Measurements from ENCODE around the gene AKR1C2. TPM values are rescaled to one million over a fixed set of nuclear protein-coding genes. Genes with fewer than 3 reads are reported as not detected.
"Not testable (repeated sequence)": the region's sequence is repeated elsewhere in the genome, so short reads cannot be mapped to it uniquely, and the experiment has no call there.

The AKR1C2 gene
- total RNA-seq, 1 experiment from 2014 or later: not detected

DNA sequence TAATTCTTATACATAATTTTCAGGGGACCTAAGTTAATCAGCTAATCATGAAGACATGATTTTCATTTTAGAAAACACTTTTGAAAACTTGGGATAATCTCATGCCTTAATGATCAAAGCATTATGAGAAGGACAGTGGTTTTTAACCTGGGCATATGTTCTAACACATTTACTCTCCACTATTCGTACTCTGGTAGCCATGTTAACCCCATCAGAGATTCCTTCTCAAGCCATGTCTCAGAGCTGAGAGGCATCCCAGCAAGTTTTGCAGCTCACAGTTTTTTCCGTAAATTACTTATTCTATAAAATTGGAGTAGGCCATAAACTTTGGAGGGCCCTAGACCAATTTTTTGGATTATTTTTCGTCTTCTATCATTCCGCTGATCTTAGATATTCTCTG is 24.8 kb downstream of the AKR1C2 start:
- no peak for DNase-seq

DNA sequence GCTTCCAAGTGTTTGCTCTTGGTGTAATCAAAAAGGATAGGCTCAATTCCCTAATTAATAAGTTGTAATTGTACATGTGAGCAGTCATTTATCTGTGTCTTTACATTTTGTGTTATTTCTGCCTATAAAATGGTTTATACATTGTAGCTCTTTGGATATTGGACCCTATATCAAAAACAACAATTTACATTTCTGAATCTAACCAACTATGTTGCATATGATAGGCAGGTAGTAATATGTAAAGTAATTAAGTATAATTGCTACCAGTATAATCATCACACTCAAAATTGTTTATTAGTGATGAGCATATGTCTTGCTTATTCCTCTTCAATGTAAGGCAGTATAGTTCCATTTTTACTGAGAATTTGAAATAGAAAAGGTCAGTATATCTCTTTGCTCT is 26.6 kb downstream of the AKR1C2 start:
- Histone ChIP-seq H3K4me2 (ENCODE audit: low read depth, low read length, poor library complexity, severe bottlenecking) (no peak overlapping the region), H2AFZ (ENCODE audit: low read length) (no peak overlapping the region), H3K36me3 (ENCODE audit: insufficient read depth, low read length) (no peaks in the 10 kb centered on the region), H3K9me3 (ENCODE audit: low read length) (no peaks in the 10 kb centered on the region), H3K27ac (ENCODE audit: low read length) (no peak overlapping the region), H3K4me1 (ENCODE audit: low read length) (no peaks in the 10 kb centered on the region), H3K4me3 (ENCODE audit: low read length) (no peak overlapping the region), H3K79me2 (ENCODE audit: low read length) (no peaks in the 10 kb centered on the region), H3K9me2 (replicated peaks; ENCODE audit: insufficient read depth, low read length) (no peaks in the 10 kb centered on the region), H3K27me3 (ENCODE audit: low read length) (no peaks in the 10 kb centered on the region), H4K20me1 (ENCODE audit: insufficient read depth, low read depth, low read length) (no peaks in the 10 kb centered on the region), H3K9ac (ENCODE audit: low read length) (no peak overlapping the region)
- DNase-seq: no peak

More for the DNA sequence above, 24.8 kb downstream of the AKR1C2 start:
- H3K4me1 ChIP-seq (ENCODE audit: low read length): no peaks in the 10 kb centered on the region
- H3K4me3 ChIP-seq (ENCODE audit: low read length): no peak overlapping the region
- H3K36me3 ChIP-seq (ENCODE audit: insufficient read depth, low read length): no peaks in the 10 kb centered on the region
- no peak overlapping the region for H3K9ac ChIP-seq (ENCODE audit: low read length)
- H3K9me2 ChIP-seq (replicated peaks; ENCODE audit: insufficient read depth, low read length): no peaks in the 10 kb centered on the region
- H4K20me1 ChIP-seq (ENCODE audit: insufficient read depth, low read depth, low read length): no peaks in the 10 kb centered on the region
- H3K9me3 ChIP-seq (ENCODE audit: low read length): no peaks in the 10 kb centered on the region
- no peak overlapping the region for H2AFZ ChIP-seq (ENCODE audit: low read length)
- no peaks in the 10 kb centered on the region for H3K79me2 ChIP-seq (ENCODE audit: low read length)
- no peaks in the 10 kb centered on the region for H3K27me3 ChIP-seq (ENCODE audit: low read length)
- no peak overlapping the region for H3K4me2 ChIP-seq (ENCODE audit: low read depth, low read length, poor library complexity, severe bottlenecking)
- no peak overlapping the region for H3K27ac ChIP-seq (ENCODE audit: low read length)

DNA sequence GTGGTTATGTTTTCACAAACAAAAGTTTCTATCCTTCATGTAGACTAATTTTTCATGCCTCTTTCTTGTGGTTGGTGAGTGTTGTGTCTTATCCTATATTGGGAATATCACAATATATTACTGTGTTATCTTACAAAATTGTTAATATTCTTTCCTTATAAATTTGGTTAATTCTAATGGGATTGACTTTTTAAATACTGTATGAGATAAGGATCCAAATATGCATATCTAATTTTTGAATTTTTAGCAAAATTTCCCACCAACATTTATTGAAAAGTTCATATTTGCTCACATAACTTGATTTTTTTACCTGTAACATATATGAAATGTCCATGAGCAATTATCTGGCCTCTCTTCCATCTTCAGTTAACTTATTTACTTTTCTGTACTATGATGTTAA is 29.3 kb downstream of the AKR1C2 start:
- H3K36me3 ChIP-seq (ENCODE audit: insufficient read depth, low read length): not testable (repeated sequence)

DNA sequence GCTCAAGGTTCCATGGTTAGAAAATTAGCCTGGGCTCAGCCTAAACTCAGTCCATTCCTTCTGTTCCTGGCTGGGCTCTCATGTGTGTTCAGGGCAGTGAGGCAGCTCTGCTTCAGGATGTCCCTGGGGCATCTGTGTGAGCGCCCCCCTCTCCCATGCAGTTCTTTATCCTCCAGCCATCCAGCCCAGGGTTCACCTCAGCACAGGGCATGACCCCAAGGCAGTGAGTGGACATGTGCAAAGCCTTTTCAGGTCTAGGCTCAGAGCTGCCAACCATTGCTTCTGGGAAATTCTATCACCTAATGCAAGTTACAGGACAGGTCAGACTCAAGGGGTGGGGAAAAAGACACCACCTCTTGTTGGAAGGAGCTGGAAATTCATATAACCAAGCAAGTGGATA is 30.4 kb downstream of the AKR1C2 start:
- H3K9me3 ChIP-seq (ENCODE audit: low read length); H3K9ac ChIP-seq (ENCODE audit: low read length); DNase-seq; H3K79me2 ChIP-seq (ENCODE audit: low read length); H3K4me1 ChIP-seq (ENCODE audit: low read length); H3K9me2 ChIP-seq (replicated peaks; ENCODE audit: insufficient read depth, low read length); H3K36me3 ChIP-seq (ENCODE audit: insufficient read depth, low read length); H3K27me3 ChIP-seq (ENCODE audit: low read length); H4K20me1 ChIP-seq (ENCODE audit: insufficient read depth, low read depth, low read length); H2AFZ ChIP-seq (ENCODE audit: low read length); H3K27ac ChIP-seq (ENCODE audit: low read length); H3K4me2 ChIP-seq (ENCODE audit: low read depth, low read length, poor library complexity, severe bottlenecking); H3K4me3 ChIP-seq (ENCODE audit: low read length): not testable (repeated sequence)

More for the DNA sequence above, 29.3 kb downstream of the AKR1C2 start:
- not testable (repeated sequence) for H4K20me1 ChIP-seq (ENCODE audit: insufficient read depth, low read depth, low read length); H3K9ac ChIP-seq (ENCODE audit: low read length); H3K4me1 ChIP-seq (ENCODE audit: low read length); H3K79me2 ChIP-seq (ENCODE audit: low read length); H3K9me2 ChIP-seq (replicated peaks; ENCODE audit: insufficient read depth, low read length); H3K4me2 ChIP-seq (ENCODE audit: low read depth, low read length, poor library complexity, severe bottlenecking); H3K27me3 ChIP-seq (ENCODE audit: low read length); H3K27ac ChIP-seq (ENCODE audit: low read length); DNase-seq; H3K4me3 ChIP-seq (ENCODE audit: low read length); H3K9me3 ChIP-seq (ENCODE audit: low read length); H2AFZ ChIP-seq (ENCODE audit: low read length)

DNA sequence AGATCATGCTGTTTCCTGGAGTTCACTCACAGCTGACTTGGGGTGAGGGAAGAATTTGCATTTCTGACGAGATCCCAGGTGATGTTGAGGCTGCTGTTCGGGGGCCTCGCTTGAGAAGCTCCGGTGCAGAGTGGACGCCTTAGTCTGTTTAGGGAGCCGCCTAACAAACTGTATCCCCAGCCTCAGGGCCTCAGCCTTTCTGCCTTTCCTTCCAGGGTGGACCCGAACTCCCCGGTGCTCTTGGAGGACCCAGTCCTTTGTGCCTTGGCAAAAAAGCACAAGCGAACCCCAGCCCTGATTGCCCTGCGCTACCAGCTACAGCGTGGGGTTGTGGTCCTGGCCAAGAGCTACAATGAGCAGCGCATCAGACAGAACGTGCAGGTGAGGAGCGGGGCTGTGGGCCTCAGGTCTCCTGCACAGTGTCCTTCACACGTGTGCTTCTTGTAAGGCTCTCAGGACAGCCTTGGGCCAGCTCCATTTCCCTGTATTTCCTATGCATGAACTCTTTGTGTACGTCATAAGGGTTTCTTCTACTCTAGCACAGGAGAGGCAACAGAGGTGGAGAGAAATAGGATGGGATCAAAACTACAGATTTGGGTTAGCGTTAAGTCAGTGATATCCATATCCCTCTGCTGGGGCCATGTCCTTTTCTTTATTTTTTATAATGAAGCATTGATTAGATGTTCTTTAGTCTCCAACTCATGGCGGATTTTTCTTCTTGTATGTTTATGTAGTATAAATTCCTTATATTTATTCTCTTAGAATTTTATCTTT is 31.1 kb downstream of the AKR1C2 start:
- not testable (repeated sequence) for H3K4me3 ChIP-seq (ENCODE audit: low read length); H3K27me3 ChIP-seq (ENCODE audit: low read length); H4K20me1 ChIP-seq (ENCODE audit: insufficient read depth, low read depth, low read length)

DNA sequence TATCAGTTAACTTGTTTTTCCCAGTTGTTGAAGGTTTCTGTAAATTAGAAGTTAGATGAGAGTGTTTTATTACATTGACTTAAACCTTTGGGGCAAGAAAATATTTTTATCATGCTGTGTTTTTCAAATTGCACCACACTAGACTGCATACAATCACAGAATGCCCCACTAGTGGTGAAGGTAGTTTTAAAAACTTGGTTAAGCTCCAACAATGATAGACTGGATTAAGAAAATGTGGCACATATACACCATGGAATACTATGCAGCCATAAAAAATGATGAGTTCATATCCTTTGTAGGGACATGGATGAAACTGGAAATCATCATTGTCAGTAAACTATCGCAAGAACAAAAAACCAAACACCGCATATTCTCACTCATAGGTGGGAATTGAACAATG is 33.3 kb downstream of the AKR1C2 start:
- H3K9ac ChIP-seq (ENCODE audit: low read length); H3K9me3 ChIP-seq (ENCODE audit: low read length); H3K4me1 ChIP-seq (ENCODE audit: low read length); H3K4me3 ChIP-seq (ENCODE audit: low read length); H3K4me2 ChIP-seq (ENCODE audit: low read depth, low read length, poor library complexity, severe bottlenecking); H3K79me2 ChIP-seq (ENCODE audit: low read length); H3K27me3 ChIP-seq (ENCODE audit: low read length); DNase-seq; H3K36me3 ChIP-seq (ENCODE audit: insufficient read depth, low read length); H3K27ac ChIP-seq (ENCODE audit: low read length); H3K9me2 ChIP-seq (replicated peaks; ENCODE audit: insufficient read depth, low read length); H2AFZ ChIP-seq (ENCODE audit: low read length); H4K20me1 ChIP-seq (ENCODE audit: insufficient read depth, low read depth, low read length): not testable (repeated sequence)

More for the DNA sequence above, 31.1 kb downstream of the AKR1C2 start:
- not testable (repeated sequence) for H3K4me1 ChIP-seq (ENCODE audit: low read length); H3K4me2 ChIP-seq (ENCODE audit: low read depth, low read length, poor library complexity, severe bottlenecking); H3K27ac ChIP-seq (ENCODE audit: low read length); H3K79me2 ChIP-seq (ENCODE audit: low read length); H3K9me2 ChIP-seq (replicated peaks; ENCODE audit: insufficient read depth, low read length); H2AFZ ChIP-seq (ENCODE audit: low read length); H3K9ac ChIP-seq (ENCODE audit: low read length); H3K36me3 ChIP-seq (ENCODE audit: insufficient read depth, low read length); H3K9me3 ChIP-seq (ENCODE audit: low read length); DNase-seq

DNA sequence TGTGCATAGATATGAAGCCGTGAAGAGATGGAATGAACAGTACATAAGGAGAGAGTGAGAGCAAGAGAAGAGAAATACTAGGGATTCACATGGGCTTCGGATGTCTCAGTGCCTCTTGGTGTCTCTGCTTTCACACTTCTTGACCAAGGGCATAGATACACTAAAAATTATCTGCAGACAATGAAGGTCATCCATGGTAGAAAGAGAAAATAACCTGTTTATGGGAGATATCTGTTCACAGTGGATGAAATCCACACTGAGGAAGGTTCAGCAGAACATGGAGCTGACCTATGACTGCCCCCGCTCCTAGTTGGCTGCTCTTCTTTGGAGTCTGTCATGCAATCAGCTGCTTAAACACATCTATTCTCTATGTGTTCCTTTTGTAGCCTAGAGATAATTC is 34.4 kb downstream of the AKR1C2 start:
- not testable (repeated sequence) for H4K20me1 ChIP-seq (ENCODE audit: insufficient read depth, low read depth, low read length); H3K9me2 ChIP-seq (replicated peaks; ENCODE audit: insufficient read depth, low read length); H3K4me1 ChIP-seq (ENCODE audit: low read length); H3K9ac ChIP-seq (ENCODE audit: low read length); H3K27ac ChIP-seq (ENCODE audit: low read length); H3K27me3 ChIP-seq (ENCODE audit: low read length); H3K4me2 ChIP-seq (ENCODE audit: low read depth, low read length, poor library complexity, severe bottlenecking); H2AFZ ChIP-seq (ENCODE audit: low read length); H3K79me2 ChIP-seq (ENCODE audit: low read length); H3K36me3 ChIP-seq (ENCODE audit: insufficient read depth, low read length); H3K4me3 ChIP-seq (ENCODE audit: low read length); H3K9me3 ChIP-seq (ENCODE audit: low read length); DNase-seq

DNA sequence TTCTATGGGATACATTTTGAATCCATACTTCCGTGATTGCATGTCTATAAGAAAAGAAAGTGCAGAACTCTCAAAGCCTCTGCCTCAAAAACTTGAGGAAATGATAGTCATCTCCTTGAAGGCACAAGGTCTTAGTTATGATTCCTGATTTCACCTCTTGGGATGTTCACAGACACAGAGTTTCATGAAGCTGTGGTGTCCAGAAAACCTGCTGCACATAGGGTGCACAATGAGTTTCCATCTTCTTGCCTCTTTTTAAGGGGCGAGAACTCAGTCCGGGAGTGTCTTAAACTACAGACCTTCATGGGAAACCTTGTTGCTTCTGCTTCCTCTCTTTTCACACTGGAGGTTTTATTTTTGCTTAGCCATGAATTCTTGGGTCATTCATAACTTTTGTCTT is 36.5 kb downstream of the AKR1C2 start:
- not testable (repeated sequence) for H3K27ac ChIP-seq (ENCODE audit: low read length); H3K79me2 ChIP-seq (ENCODE audit: low read length); H3K9me2 ChIP-seq (replicated peaks; ENCODE audit: insufficient read depth, low read length); H3K9me3 ChIP-seq (ENCODE audit: low read length); H3K27me3 ChIP-seq (ENCODE audit: low read length); H3K4me3 ChIP-seq (ENCODE audit: low read length); H2AFZ ChIP-seq (ENCODE audit: low read length); H3K9ac ChIP-seq (ENCODE audit: low read length); H4K20me1 ChIP-seq (ENCODE audit: insufficient read depth, low read depth, low read length); H3K4me1 ChIP-seq (ENCODE audit: low read length); DNase-seq; H3K4me2 ChIP-seq (ENCODE audit: low read depth, low read length, poor library complexity, severe bottlenecking); H3K36me3 ChIP-seq (ENCODE audit: insufficient read depth, low read length)

DNA sequence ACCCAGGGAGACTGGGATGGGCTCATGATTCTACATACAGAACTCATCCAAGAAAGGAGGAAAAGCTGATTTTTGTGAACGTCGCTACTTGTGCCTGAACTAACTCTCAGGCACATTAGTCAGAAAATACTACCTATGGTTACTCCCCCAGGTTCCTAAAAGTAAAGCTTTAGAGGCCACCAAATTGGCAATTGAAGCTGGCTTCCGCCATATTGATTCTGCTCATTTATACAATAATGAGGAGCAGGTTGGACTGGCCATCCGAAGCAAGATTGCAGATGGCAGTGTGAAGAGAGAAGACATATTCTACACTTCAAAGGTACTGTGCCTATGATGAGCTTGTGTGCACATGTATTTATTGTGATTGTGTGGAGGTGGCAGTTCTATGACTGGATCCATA is 37.9 kb downstream of the AKR1C2 start:
- not testable (repeated sequence) for H3K4me1 ChIP-seq (ENCODE audit: low read length); H3K79me2 ChIP-seq (ENCODE audit: low read length); H3K36me3 ChIP-seq (ENCODE audit: insufficient read depth, low read length); H3K4me2 ChIP-seq (ENCODE audit: low read depth, low read length, poor library complexity, severe bottlenecking); H3K9me3 ChIP-seq (ENCODE audit: low read length); H4K20me1 ChIP-seq (ENCODE audit: insufficient read depth, low read depth, low read length); H2AFZ ChIP-seq (ENCODE audit: low read length); DNase-seq; H3K9ac ChIP-seq (ENCODE audit: low read length); H3K4me3 ChIP-seq (ENCODE audit: low read length); H3K27me3 ChIP-seq (ENCODE audit: low read length); H3K9me2 ChIP-seq (replicated peaks; ENCODE audit: insufficient read depth, low read length); H3K27ac ChIP-seq (ENCODE audit: low read length)

Data from Karpas-422 (cell line).